H1 (cell line): Measurements from ENCODE around the gene OBSCN. TPM values are rescaled to one million over a fixed set of nuclear protein-coding genes. Genes with fewer than 3 reads are reported as not detected.

Source experiments
- ATF2 ChIP-seq: IDR thresholded peaks from 2 replicates; pipeline ENCODE4 v1.6.1; 2012; ENCODE audit warnings: low read length, inconsistent platforms
- CHD7 ChIP-seq: fragments of 300-600 bp; sonication (generic); IDR thresholded peaks from 2 replicates; pipeline ENCODE4 v1.7.1; 2012; ENCODE audit warnings: low read length, moderate library complexity, mild to moderate bottlenecking, inconsistent platforms; ENCODE audit not compliant: insufficient replicate concordance
- FOSL1 ChIP-seq: IDR thresholded peaks from 2 replicates; pipeline ENCODE4 v1.6.1; 2011; ENCODE audit warnings: mild to moderate bottlenecking, low read depth, low read length, moderate library complexity; ENCODE audit not compliant: insufficient read depth
- RXRA ChIP-seq: IDR thresholded peaks from 2 replicates; pipeline ENCODE4 v1.6.1; 2011; ENCODE audit warnings: low read depth, mild to moderate bottlenecking, low read length, moderate library complexity; ENCODE audit not compliant: insufficient read depth
- polyA plus RNA-seq, 7 experiments: library from polyadenylated mRNA; depleted of rRNA in 3 of 7; stranded (reverse) in 5 of 7; unstranded in 2 of 7; fragments of >200 nt in 5 of 7; fragments of 200-250 nt in 2 of 7; gene quantifications; 1 replicate in 5 of 7; 2 replicates in 1 of 7; 4 replicates in 1 of 7; pipeline versions ENCODE4 v1.2.1 to v1.2.3, GENCODE V29; 2011 to 2013; ENCODE audit warnings: missing spikeins in 2 of 7, mixed read lengths in 2 of 7
- total RNA-seq: library from RNA; stranded (reverse); fragmentation: NEBNext Ultra II Directional; extraction: Animal tissue kit (Norgen Biotek cat#: 25700); gene quantifications from 2 replicates; pipeline ENCODE4 v1.2.1, GENCODE V29; 2021

Gene OBSCN
- total and polyA plus RNA-seq, 2 of the 8 experiments (the other 6 are each of a cell fraction or from before 2014, with no cell fraction given), result 7.5 to 28.4 TPM

GRCh38 chr1:228302086-228302485 lies 94.2 kb downstream of the OBSCN start (continued):
- TF ChIP-seq ATF2 (no peak), CHD7 (no peak), FOSL1 (no peak), RXRA (no peak)
- TF ChIP-seq, all 59 proteins: peak for 0
